ENCODE results near the gene MT1F.

The MT1F gene

DNA sequence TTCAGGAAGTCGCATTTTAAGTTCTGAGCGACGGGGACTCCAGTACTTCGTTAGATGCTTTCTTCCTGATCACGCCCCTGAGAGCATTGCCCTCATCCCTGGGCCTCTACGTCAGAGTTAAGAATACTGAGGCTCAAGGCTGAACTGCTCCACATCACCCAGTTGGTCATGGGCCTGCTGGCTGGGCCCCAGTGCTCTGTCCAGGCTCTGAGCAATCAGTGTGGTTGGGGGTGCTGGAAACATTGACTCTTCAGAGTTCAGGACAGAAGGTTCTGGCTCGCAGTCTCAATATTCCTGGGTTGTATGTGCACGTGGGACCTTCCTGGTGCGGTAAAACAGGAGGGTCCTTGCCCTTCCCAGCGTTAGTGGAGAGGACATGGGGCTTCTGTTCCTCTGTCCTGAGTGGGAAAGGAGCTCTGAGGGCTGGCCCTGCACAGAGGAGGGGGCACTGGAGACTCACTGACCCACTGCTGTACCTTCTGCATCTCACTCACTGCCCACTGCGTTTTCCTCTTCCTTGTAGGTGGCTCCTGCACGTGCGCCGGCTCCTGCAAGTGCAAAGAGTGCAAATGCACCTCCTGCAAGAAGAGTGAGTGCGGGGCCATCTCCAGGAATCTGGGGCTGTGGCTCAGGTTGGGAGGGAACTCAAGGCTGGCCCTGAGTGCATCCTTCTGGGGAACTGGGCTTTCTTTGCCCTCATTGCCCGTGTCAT is 31.7 kb upstream of the MT1F start:
- no peak for FAIRE-seq

DNA sequence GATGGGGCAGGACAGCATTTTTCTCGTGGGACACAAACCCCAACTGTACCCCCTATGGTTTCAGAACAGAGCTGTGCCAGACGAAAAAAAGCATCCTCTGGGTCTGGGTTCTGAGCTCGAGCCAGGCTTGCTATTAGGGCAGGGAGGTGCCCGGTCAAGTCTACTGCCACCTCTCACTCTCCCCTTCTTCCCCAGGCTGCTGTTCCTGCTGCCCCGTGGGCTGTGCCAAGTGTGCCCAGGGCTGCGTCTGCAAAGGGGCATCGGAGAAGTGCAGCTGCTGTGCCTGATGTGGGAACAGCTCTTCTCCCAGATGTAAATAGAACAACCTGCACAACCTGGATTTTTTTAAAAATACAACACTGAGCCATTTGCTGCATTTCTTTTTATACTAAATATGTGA is 31.1 kb upstream of the MT1F start:
- no peak for FAIRE-seq

DNA sequence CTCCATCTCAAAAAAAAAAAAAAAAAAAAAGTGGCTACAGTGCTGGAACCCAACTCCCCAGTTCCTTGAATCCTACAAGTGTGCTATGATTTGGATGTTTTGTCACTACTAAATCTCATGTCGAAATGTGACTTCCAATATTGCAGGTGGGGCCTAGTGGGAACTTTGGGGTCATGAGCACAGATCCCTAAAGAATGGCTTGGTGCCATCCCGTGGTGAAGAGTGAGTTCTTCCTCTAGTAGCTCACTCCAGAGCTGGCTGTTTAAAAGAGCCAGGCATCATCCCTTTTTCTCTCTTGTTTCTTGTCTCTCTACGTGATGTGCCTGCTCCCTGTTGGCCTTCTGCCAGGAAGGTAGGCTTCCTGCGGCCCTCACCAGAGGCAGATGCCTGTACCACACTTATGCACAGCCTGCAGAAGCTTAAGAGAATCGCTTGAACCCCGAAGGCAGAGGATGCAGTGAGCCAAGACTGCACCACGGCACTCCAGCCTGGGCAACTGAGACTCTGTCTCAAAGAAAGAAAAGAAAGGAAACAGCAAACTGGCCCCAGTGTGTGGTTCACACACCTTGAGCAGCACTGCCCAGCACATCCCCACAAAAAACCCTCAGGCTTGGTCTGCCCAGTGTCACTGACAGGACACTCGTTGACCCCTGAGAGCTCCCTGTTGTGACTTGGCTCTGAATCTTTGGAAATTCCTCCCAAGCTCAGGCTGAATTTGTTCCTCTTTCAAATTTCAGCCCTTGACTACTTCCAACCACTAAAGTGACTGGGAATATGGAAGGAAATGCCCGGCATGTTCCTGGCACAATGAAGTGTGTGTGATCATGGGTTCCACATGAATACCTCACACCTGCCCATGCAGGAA is 29.0 kb upstream of the MT1F start:
- FAIRE-seq = no peak

DNA sequence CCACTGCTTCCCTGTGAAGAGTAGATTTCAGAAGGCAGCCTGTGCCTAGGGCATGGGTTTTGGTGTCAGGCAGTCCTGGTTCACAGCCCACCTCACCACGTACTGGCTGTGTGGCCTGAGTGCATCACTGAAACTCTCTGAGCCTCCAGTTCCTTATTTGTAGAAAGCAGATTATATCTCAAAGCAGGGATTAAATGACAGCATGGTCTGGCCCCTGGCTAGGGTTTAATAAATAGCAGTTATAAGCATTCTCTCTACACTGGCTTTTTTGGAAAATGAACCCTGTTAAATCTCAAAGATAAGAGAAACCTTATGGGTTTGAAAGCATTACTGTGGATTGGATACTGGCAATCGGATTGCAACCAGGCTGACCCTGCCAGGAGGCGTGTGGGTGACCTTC is 28.2 kb upstream of the MT1F start:
- FAIRE-seq = no peak

DNA sequence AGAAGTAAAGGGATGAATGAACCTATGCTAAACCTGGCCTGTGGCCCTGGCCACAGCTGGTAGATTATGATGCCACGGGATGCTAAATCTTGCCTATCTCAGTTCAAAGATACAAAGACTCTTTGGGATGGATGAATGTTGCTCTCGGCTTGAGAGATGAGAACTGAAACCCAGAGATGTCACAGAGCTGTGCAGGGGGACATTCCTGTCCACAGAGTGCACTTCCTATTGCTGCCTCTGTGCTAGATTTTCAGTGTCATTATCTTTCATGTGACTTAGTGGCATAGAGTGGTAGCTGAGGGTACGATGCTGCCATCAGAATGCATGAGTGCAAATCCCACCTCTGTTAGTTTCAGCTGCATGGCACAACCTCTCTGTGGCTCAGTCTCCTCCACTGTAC is 27.6 kb upstream of the MT1F start:
- no peak for FAIRE-seq

DNA sequence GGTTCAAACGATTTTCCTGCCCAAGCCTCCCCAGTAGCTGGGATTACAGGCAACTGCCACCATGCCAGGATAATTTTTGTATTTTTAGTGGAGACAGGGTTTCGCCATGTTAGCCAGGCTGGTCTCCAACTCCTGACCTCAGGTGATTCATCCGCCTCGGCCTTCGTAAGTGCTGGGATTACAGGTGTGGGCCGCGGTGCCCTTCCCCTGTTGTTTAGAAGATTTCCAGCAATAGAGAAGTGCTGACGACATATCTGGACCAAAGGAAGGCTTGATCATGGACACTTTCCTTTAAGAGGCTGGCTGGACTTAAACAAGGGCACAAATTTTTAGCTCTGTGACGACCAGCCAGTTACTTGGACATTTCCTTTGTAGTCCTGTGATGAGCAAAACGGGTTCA is 26.6 kb upstream of the MT1F start:
- FAIRE-seq = no peak

DNA sequence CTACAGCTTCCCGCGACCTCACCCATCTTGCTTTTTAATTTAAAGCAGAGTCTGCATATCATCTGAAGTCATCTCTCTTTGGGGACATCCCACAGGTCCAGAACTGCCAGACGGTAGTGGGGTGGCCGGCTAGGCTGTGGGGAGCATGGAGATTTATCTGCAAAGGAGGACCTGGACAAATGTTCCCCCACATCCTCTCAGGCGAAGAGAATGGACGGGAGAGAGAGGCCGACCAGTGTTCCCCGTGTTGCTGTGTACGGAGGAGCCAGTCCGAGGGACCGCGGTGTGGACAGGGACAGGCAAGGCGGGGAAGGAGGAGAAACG is 26.0 kb upstream of the MT1F start:
- FAIRE-seq = no peak

DNA sequence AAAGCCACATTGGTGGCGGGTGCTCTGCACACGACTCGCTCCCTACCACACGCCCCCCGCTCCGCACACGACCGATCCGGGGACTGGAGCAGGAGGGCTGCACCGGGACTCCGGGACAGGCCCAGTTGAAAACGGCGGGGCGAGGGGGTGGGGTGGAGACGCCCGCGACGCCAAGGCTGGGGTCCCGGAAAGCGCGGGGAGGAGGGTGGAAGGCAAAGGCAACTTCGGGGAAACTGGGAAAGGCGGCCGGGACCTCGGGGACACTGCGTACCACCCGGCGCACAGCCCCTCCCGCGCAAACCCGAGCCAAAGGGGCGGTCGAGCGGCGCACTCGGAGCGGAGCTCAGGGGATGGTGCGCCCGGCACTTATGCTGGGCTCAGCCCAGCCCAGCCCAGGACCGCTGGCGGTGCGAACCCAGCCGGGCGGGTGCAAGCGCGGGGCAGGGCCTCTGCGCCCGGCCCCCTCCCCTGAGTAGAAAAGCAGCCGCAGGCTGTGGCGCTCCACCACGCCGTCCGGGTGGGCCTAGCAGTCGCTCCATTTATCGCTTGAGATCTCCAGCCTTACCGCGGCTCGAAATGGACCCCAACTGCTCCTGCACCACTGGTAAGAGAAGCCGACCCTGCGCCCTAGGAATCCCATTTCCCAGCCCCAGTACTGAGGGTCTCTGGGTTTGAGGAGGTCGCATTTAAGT is 25.5 kb upstream of the MT1F start, which contains the start of gene MT1M:
Gene MT1M (plus strand): TSS at position 504 of the 692 bp plus-strand sequence. CDS start 73 bp downstream, at position 577.
- no peak for FAIRE-seq

DNA sequence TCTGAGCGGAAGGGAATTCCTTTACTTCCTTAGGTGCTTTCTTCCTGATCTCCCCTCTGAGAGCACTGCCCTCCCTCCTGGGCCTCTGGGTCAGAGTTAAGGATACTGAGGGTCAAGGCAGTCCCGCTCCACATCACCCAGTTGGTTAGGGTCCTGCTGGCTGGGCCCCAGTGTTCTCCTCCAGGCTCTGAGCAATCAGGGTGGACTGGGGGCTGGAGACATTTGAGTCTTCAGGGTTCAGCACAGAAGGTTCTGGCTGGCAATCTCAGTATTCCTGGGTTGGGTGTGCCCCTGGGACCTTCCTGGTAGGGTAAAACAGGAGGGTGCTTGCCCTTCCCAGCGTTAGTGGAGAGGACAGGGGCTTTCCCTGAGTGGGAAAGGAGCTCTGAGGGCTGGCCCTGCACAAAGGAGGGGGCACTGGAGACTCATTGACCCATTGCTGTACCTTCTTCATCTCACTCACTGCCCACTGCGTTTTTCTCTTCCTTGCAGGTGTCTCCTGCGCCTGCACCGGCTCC is 24.9 kb upstream of the MT1F start:
- no peak for FAIRE-seq

DNA sequence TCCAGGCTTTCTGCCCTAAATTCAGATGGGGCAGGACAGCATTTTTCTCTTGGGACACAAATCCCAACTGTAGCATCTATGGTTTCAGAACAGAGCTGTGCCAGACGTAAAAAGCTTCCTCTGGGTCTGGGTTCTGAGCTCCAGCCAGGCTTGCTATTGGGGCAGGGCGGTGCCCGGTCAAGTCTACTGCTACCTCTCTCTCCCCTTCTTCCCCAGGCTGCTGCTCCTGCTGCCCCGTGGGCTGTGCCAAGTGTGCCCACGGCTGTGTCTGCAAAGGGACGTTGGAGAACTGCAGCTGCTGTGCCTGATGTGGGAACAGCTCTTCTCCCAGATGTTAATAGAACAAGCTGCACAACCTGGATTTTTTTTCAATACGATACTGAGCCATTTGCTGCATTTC is 24.2 kb upstream of the MT1F start:
- no peak for FAIRE-seq

DNA sequence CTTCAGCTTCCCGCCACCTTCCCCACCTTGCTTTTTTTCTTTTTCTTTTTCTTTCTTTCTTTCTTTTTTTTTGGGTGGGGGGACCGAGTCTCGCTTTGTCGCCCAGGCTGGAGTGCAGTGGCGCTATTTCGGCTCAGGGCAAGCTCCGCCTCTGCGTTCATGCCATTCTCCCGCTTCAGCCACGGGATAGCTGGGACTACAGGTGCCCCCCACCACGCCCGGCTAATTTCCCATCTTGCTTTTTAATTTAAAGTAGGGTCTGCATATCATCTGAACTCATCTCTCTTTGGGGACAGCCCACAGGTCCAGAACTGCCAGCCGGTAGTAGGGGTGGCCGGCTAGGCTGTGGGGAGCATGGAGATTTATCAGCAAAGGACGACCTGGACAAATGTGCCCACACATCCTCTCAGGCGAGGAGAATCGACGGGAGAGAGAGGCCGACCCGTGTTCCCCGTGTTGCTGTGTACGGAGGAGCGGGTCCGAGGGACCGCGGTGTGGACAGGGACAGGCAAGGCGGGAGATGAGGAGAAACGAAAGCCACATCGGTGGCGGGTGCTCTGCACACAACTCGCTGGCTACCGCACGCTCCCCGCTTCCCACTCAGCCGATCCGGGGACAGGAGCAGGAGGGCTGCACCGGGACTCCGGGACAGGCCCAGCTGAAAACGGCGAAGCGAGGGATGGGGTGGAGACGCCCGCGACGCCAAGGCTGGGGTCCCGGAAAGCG is 22.9 kb upstream of the MT1F start:
- no peak for FAIRE-seq

DNA sequence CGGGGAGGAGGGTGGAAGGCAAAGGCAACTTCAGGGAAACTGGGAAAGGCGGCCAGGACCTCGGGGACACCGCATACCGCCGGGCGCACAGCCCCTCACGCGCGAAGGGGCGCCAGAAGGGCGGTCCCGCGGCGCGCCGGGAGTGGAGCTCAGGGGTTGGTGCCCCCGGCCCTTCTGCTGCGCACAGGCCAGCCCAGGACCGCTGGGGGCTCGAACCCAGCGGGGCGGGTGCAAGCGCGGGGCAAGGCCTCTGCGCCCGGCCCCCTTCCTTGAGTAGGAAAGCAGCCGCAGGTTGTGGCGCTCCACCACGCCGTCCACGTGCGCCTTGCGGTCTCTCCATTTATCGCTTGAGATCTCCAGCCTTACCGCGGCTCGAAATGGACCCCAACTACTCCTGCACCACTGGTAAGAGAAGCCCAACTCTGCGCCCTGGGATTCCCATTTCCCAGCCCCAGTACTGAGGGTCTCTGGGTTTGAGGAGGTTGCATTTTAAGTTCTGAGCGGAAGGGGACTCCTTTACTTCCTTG is 22.3 kb upstream of the MT1F start:
- no peak for FAIRE-seq

DNA sequence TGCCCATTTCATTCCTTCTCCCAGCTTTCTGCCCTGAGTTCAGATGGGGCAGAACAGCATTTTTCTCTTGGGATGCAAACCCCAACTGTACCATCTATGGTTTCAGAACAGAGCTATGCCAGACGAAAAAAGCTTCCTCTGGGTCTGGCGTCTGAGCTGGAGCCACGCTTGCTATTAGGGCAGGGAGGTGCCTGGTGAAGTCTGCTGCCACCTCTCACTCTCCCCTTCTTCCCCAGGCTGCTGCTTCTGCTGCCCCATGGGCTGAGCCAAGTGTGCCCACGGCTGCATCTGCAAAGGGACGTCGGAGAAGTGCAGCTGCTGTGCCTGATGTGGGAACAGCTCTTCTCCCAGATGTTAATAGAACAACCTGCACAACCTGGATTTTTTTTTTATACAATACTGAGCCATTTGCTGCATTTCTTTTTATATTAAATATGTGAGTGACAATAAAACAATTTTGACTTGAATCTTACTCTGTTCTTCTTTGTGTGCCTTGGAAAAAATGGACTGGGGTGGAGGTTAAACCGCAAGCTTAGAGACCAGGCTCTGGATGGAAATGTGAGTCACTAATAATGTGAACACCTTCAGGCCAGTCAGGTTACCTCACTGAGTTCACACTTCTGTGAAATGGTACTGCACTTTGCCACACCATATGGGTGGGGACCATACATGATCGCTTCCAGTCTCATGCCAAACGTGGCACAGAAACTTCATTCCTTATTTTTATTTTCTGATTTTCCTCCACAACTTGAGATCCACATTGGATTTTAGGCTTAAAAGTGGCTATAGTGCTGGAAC is 20.9 kb upstream of the MT1F start:
- no peak for FAIRE-seq

DNA sequence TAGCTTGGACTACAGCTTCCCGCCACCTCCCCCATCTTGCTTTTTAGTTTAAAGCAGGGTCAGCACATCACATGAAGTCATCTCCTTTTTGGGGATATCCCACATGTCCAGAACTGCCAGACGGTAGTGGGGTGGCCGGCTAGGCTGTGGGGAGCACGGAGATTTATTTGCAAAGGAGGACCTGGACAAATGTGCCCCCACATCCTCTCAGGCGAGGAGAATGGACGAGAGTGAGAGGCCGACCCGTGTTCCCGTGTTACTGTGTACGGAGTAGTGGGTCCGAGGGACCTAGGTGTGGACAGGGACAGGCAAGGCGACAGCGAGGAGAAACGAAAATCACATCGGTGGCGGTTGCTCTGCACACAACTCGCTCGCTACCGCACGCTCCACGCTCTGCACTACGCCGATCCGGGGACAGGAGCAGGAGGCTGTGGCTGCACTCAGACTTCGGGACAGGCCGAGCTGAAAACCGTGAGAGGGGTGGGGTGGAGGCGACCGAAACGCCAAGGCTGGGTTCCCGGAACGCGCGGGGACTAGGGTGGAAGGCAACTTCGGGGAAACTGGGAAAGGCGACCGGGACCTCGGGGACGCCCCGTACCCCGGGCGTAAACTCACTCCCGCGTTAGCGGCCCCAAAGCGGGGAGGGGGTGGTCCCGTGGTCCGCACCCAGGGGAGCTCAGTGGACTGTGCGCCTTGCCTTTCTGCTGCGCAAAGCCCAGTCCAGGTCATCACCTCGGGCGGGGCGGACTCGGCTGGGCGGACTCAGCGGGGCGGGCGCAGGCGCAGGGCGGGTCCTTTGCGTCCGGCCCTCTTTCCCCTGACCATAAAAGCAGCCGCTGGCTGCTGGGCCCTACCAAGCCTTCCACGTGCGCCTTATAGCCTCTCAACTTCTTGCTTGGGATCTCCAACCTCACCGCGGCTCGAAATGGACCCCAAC is 19.7 kb upstream of the MT1F start, which contains the start of gene MT1A:
Gene MT1A (plus strand): TSS at position 853 of the 937 bp plus-strand sequence. CDS start 73 bp downstream, at position 926.
- no peak for FAIRE-seq

DNA sequence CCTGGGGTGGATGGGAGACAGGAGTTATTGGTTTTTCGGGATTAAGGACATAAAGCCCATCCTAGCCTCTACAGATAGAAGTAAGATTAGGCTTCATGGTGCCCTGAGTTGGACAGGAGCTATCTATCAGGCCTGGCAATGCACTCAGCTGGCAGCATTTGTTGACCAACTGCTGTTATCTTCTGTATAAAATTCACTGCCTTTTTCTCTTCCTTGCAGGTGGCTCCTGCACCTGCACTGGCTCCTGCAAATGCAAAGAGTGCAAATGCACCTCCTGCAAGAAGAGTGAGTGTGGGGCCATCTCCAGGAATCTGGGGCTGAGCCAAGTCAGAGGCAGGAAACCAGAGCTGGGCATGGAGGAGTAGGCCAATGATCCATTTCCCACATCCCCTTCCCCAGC is 18.7 kb upstream of the MT1F start:
- FAIRE-seq = no peak

DNA sequence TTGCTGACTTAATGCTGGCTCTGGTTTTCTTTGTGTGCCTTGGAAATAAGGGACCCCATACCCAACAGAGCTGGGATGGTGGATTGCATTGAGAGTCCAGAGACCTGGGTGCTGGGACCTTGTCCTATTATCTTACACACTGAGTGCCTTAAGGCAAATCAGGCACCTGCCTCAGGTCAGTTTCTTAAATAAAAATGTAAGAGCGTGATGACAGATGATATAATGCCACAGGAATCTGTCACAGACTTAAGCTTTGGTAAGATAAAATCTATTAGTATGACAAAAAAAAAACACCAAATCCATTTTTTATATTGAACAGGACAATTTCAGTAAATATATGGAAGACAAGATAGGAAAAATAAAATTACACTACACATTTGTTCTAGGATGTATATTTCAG is 17.7 kb upstream of the MT1F start:
- FAIRE-seq = no peak

DNA sequence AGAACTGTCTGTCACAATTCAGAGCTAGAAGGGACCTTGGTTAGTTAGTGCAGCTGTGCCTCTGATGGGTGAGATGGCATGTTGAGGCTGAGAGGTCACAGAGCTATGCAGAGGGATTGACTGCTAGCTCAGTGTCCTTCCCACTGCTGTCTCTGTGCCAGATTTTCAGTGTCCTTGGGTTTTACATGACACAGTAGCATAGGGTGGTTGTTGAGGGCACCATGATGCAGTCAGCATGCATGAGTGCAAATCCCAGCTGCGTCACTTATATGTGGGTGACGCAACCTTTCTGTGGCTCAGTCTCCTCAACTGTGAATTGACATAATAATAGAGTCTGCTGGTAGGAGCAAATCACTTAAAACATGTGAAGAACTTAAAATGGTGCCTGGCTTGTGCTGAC is 16.6 kb upstream of the MT1F start:
- FAIRE-seq = no peak

DNA sequence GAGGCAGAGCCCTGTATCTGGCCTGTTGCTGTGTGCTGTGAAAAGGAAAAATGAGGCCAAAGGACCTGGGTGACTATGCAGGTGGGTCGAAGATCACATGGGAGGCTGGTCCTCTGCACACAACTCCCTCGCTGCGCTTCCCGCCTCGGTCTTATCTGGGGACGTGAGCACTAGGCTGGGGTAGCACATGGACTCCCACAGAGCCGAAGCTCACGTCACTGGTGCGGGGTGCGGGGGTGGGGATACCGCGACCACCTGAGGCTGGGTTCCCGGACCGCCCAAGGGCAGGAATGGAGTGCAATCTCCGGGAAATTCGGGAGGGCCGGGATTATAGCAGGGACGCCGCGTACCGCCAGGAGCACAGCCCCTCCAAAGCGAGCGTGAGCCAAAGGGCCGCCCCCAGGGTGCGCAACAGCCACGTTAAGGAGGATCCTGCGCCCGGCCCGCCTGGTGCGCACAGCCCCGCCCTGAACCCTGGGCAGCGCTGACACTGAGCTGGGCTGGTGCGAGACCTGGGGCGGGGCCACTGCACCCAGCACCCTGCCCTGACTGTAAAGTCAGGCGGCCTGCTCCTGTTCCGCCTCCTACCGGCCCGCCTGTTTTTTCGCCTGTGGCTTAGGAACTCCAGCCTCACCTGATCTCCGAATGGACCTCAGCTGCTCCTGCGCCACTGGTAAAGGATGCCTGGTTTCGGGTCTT is 14.5 kb upstream of the MT1F start:
- FAIRE-seq = no peak

DNA sequence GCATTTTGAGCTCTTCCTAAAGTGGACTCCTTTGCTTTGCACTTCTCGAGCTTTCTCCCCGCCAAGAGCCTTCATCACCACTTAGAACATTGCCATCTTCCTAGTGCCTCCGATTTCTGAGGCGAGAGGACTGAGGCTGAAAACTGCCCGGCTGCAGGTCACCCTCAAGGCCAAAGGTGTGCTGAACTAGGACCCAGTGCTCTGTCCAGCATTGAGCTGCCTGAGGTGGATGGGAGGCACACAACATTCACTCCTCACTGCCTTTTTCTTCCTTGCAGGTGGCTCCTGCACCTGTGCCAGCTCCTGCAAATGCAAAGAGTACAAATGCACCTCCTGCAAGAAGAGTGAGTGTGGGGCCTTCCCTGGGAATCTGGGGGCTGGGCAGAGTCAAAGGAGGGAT is 13.9 kb upstream of the MT1F start:
- FAIRE-seq = no peak

DNA sequence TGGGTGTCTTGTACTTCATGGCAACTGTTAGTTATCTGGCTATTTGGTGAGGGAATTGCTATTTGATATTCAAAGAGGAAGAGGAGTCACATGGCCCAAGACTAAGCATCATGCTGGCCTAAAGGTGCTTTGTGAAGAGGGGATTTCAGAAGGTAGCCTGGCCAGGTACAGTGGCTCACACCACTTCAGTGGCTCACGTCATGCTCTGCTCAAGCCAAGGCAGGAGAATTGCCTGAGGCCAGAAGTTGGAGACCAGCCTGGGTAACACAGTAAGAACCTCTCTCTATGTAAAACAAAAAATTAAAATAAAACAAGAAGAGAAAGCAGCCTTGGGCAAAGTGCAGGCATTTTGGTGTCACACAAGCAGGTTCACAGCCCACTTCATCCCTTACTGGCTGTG is 12.4 kb upstream of the MT1F start:
- FAIRE-seq = no peak

All from islet of Langerhans (tissue), 1 donor.